Measurements from ENCODE around the gene CLEC16A. TPM values are rescaled to one million over a fixed set of nuclear protein-coding genes. Genes with fewer than 3 reads are reported as not detected.

The CLEC16A gene
- total RNA-seq, 2 donors from 2014 or later: 46.6 to 47.6 TPM

DNA sequence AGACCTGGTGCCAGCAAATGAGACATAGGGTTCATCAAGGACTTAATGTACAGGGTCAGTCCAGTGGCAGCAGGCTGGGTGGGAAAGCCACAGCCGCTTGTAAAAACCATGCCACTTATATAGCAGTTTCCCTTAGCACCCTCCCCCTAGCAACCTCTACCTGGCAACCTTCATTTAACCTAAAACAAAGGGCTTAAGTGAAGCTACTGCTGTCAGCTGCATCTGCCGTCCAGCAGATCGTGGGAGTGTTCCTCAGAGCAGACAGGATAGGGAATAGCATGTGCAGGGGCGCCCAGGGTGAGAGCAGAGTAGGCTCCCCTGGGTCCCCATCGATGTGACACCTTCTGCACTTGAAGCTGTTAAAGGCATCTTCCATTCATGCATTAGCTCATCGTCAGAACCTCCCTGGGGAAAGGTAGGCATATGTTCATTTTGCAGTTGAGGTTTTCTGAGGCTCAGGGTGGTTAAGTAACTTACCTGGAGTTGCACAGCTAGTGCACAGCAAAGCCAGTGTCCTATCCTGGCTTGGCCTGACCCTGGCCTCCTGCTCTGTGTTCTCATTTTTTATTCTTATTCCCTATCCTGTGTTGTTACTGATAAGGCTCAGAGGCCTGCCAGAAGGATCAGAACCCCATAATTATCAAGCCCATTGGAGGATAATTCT is 199.1 kb downstream of the CLEC16A start:
- no peaks in the 10 kb centered on the region for H3K9me3 ChIP-seq
- TF ChIP-seq, protein P1, sequence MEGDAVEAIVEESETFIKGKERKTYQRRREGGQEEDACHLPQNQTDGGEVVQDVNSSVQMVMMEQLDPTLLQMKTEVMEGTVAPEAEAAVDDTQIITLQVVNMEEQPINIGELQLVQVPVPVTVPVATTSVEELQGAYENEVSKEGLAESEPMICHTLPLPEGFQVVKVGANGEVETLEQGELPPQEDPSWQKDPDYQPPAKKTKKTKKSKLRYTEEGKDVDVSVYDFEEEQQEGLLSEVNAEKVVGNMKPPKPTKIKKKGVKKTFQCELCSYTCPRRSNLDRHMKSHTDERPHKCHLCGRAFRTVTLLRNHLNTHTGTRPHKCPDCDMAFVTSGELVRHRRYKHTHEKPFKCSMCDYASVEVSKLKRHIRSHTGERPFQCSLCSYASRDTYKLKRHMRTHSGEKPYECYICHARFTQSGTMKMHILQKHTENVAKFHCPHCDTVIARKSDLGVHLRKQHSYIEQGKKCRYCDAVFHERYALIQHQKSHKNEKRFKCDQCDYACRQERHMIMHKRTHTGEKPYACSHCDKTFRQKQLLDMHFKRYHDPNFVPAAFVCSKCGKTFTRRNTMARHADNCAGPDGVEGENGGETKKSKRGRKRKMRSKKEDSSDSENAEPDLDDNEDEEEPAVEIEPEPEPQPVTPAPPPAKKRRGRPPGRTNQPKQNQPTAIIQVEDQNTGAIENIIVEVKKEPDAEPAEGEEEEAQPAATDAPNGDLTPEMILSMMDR (IDR thresholded peaks at IDR 0.05): no peak
- H3K27ac ChIP-seq: no peak overlapping the region
- no peaks in the 10 kb centered on the region for H3K27me3 ChIP-seq (replicated peaks; ENCODE audit: insufficient read depth)
- DNase-seq (ENCODE audit: low spot score) (no peak), ATAC-seq (ENCODE audit: insufficient number of reproducible peaks, low FRiP score, low read depth) (no peak)
- H3K4me1 ChIP-seq (ENCODE audit: control insufficient read depth in 1 of 2, low read depth in 2 of 2): peaks cover 16 to 30% of the 10 kb centered on the region in 2 donors
- no peak overlapping the region for H3K4me3 ChIP-seq
- no peaks in the 10 kb centered on the region for H3K36me3 ChIP-seq

DNA sequence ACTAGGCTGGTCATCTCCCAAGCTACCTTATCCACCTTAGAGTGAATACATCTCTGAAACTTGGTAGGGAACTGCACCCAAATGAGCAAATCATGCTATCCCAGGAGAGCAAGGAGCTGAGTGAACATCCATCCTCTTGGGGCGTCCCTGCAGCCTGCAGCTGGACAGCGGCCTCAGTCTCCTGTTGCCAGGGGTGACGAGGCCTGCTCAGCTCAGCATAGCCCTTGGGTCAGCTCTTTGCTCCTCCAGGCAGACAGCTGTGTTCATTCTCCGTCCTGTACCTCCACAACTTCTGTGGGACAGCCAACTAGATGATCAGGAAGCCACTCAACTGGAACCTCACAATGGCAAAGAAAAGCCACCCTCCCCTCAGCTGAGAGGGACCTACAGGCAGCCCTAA is 199.8 kb downstream of the CLEC16A start:
- H3K9me3 ChIP-seq: no peaks in the 10 kb centered on the region
- no peak for ATAC-seq (ENCODE audit: insufficient number of reproducible peaks, low FRiP score, low read depth)
- H3K4me3 ChIP-seq: no peak overlapping the region
- TF ChIP-seq, protein P1 (IDR thresholded peaks at IDR 0.05): no peak
- H3K36me3 ChIP-seq: no peaks in the 10 kb centered on the region
- H3K27me3 ChIP-seq (replicated peaks; ENCODE audit: insufficient read depth): no peaks in the 10 kb centered on the region
- peaks cover 13 to 24% of the 10 kb centered on the region in 2 donors for H3K4me1 ChIP-seq (ENCODE audit: control insufficient read depth in 1 of 2, low read depth in 2 of 2)
- no peak for DNase-seq (ENCODE audit: low spot score)
- H3K27ac ChIP-seq: no peak overlapping the region

DNA sequence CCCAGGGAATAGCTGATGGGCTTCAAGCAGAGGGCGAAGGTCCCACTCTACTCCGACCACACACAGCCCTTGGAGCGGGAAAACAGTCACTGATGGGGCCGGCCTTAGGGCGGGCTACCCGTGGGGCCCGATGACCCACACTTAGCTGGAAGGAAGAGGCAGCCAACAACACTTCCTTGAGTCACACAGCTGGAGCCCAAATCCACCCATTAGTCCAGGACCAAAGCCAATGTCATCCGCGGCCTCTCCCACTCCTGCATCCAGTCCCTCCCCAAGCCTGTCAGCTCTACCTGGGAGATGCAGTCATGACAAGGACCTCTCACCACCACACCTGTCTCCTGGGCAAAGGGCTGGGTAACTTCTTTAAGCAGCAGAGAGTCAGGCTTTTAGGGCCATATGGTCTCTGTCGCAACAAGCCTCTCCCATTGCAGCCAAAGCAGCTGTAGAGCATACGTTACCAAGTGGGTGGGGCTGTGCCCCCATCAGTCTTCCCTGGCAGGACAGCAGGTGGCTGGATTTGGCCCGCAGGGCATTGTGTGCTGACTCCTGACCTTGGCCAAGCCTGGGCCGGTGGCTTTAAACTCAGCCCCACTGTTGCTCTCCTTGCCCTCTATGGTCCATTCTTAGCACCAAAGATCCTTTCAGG is 200.9 kb downstream of the CLEC16A start:
- Histone ChIP-seq H3K27me3 (replicated peaks; ENCODE audit: insufficient read depth) (no peaks in the 10 kb centered on the region), H3K27ac (no peak overlapping the region), H3K4me3 (no peak overlapping the region), H3K4me1 (ENCODE audit: control insufficient read depth in 1 of 2, low read depth in 2 of 2) (peaks cover 3 to 12% of the 10 kb centered on the region in 2 donors), H3K9me3 (no peaks in the 10 kb centered on the region), H3K36me3 (no peaks in the 10 kb centered on the region)
- TF ChIP-seq, protein P1 (IDR thresholded peaks at IDR 0.05): no peak
- no peak for ATAC-seq (ENCODE audit: insufficient number of reproducible peaks, low FRiP score, low read depth)
- DNase-seq (ENCODE audit: low spot score): no peak

DNA sequence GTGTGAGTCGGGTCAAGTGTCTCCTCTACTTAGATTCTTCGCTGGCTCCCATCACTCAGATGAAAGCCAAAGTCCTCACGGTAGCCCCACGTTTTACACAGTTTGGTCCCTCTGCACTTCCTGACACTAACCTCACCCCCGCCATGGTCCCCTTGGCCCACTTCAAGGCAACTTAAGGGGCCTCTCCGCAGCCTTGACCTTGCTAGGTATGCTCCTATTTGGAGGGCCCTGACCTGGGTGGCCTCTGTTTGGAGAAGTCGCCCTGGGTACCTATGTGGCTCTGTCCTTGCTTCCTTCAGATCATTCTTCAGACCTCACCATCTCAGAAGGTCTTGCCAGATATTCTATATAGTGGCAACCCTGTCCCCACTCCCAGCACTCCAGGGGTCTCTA is 201.5 kb downstream of the CLEC16A start:
- peaks cover 0 to 8% of the 10 kb centered on the region in 2 donors for H3K4me1 ChIP-seq (ENCODE audit: control insufficient read depth in 1 of 2, low read depth in 2 of 2)
- ATAC-seq (ENCODE audit: insufficient number of reproducible peaks, low FRiP score, low read depth) (no peak), DNase-seq (ENCODE audit: low spot score) (no peak)

More for the DNA sequence above, 201.5 kb downstream of the CLEC16A start:
- no peaks in the 10 kb centered on the region for H3K27me3 ChIP-seq (replicated peaks; ENCODE audit: insufficient read depth)
- H3K27ac ChIP-seq: no peak overlapping the region
- TF ChIP-seq, protein P1 (IDR thresholded peaks at IDR 0.05): no peak
- no peaks in the 10 kb centered on the region for H3K36me3 ChIP-seq
- no peak overlapping the region for H3K4me3 ChIP-seq
- H3K9me3 ChIP-seq: no peaks in the 10 kb centered on the region
